Nephron (organoid): ENCODE results near the gene SHISA9.

ENCODE experiments used
- H3K27ac Mint-ChIP-seq, 3 experiments: 2 replicates each; pipeline ENCODE4 v1.8.0; 2020; ENCODE audit warnings: mixed read lengths in 3 of 3, mild to moderate bottlenecking in 2 of 3, moderate library complexity in 1 of 3
- H3K27me3 Mint-ChIP-seq: 2 replicates; pipeline ENCODE4 v1.8.0; 2021; ENCODE audit warnings: low read depth, mild to moderate bottlenecking, moderate library complexity, mixed read lengths
- H3K36me3 Mint-ChIP-seq: 2 replicates; pipeline ENCODE4 v1.8.0; 2020; ENCODE audit warnings: low read depth, mixed read lengths
- H3K4me1 Mint-ChIP-seq: 2 replicates; pipeline ENCODE4 v1.8.0; 2020; ENCODE audit warnings: mixed read lengths
- H3K4me3 Mint-ChIP-seq, 3 experiments: 2 replicates each; pipeline ENCODE4 v1.8.0; 2020; ENCODE audit warnings: mild to moderate bottlenecking in 3 of 3, mixed read lengths in 3 of 3, moderate library complexity in 2 of 3
- H3K9me3 Mint-ChIP-seq: 2 replicates; pipeline ENCODE4 v1.8.0; 2020; ENCODE audit warnings: mixed read lengths
- TF ChIP-seq, protein P1 (sequence below), 3 experiments: fragments of 200-600 bp; sonication (generic); IDR thresholded peaks; one replicate each; pipeline ENCODE4 v1.5.0; 2021; ENCODE audit warnings: antibody characterized with exemption in 3 of 3; ENCODE audit not compliant: unreplicated experiment in 3 of 3

SHISA9 gene

DNA sequence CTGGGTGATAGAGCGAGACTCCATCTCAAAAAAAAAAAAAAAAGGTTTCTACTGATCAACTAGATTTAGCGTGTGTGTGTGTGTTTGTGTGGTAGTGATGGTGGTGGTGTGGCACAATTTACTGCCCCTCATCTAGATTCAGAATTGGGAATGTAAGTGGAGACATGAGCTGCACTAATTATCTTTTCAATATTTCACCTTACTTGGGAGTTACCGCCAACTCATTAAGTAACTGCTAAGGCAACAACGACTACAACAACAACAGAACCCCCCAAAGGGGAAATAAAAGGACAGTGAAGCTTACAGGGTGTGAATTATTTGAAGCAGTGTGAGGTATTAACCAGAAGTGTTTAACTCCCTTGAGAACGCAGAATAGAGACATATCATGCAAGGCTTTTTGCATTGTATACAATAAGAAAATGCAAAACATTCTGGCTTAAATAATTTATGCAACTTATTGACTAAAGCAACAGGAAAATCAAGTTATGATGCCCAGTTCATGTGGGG is 180.5 kb downstream of the SHISA9 start:
- H3K9me3 Mint-ChIP-seq = peaks cover 12% of the 10 kb centered on the region
- peak overlapping the region in 1 of 3 experiments; percentile 47 for H3K27ac Mint-ChIP-seq
- no peaks in the 10 kb centered on the region for H3K36me3 Mint-ChIP-seq
- peaks cover 4% of the 10 kb centered on the region for H3K27me3 Mint-ChIP-seq
- H3K4me1 Mint-ChIP-seq = no peaks in the 10 kb centered on the region
- H3K4me3 Mint-ChIP-seq = no peak overlapping the region
- TF ChIP-seq, protein P1, sequence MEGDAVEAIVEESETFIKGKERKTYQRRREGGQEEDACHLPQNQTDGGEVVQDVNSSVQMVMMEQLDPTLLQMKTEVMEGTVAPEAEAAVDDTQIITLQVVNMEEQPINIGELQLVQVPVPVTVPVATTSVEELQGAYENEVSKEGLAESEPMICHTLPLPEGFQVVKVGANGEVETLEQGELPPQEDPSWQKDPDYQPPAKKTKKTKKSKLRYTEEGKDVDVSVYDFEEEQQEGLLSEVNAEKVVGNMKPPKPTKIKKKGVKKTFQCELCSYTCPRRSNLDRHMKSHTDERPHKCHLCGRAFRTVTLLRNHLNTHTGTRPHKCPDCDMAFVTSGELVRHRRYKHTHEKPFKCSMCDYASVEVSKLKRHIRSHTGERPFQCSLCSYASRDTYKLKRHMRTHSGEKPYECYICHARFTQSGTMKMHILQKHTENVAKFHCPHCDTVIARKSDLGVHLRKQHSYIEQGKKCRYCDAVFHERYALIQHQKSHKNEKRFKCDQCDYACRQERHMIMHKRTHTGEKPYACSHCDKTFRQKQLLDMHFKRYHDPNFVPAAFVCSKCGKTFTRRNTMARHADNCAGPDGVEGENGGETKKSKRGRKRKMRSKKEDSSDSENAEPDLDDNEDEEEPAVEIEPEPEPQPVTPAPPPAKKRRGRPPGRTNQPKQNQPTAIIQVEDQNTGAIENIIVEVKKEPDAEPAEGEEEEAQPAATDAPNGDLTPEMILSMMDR (IDR thresholded peaks at IDR 0.05; ENCODE audit: unreplicated experiment in 3 of 3) = no peak

DNA sequence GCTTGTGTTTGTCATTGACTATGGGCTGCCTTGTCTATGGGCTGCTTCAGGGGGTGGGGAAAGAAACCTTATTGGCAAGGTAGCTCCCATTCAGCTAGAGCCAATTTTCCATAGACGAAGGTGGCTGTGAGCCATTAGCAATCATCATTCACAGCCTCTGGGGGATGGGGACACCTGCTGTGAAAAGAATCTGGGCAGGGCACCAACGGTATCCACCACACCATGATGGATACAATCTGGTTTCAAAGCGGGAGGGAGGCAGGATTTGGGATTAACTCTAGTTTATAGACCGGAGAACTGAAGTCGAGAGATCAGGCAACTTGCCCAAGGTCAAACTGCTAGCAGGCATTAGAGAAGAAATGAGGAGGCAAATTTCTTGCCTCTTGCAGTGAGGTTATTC is 182.3 kb downstream of the SHISA9 start:
- peaks cover 19% of the 10 kb centered on the region for H3K9me3 Mint-ChIP-seq
- TF ChIP-seq, protein P1 (IDR thresholded peaks at IDR 0.05; ENCODE audit: unreplicated experiment in 3 of 3) = no peak
- H3K27me3 Mint-ChIP-seq = peaks cover 4% of the 10 kb centered on the region
- no peak overlapping the region for H3K4me3 Mint-ChIP-seq
- H3K27ac Mint-ChIP-seq = peak overlapping the region in 1 of 3 experiments; percentile 89
- no peaks in the 10 kb centered on the region for H3K36me3 Mint-ChIP-seq
- H3K4me1 Mint-ChIP-seq = no peaks in the 10 kb centered on the region

DNA sequence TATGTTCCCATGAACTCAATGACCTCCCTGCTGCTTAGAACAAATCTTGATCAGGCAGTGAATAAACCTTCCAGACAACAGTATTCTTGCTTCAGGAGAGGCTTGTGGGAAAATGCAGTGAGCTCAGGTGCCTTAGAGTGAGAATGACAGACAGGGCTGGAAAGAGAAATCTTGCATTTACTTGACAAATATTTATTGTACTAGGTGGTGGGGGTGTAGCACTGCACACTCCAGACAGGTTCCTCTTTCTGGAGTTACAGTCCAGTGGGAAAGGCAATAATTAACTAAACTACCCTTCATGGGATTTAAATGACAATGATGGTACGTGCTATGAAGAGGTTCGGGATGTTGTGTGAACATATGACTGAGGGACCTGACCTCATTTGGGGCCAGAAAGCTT is 182.9 kb downstream of the SHISA9 start:
- Mint-ChIP-seq H3K27ac (peak overlapping the region in 2 of 3 experiments; percentile 19 to 89), H3K9me3 (peaks cover 26% of the 10 kb centered on the region), H3K36me3 (no peaks in the 10 kb centered on the region), H3K4me1 (no peaks in the 10 kb centered on the region), H3K27me3 (peaks cover 4% of the 10 kb centered on the region), H3K4me3 (no peak overlapping the region)
- TF ChIP-seq, protein P1 (IDR thresholded peaks at IDR 0.05; ENCODE audit: unreplicated experiment in 3 of 3) = no peak

DNA sequence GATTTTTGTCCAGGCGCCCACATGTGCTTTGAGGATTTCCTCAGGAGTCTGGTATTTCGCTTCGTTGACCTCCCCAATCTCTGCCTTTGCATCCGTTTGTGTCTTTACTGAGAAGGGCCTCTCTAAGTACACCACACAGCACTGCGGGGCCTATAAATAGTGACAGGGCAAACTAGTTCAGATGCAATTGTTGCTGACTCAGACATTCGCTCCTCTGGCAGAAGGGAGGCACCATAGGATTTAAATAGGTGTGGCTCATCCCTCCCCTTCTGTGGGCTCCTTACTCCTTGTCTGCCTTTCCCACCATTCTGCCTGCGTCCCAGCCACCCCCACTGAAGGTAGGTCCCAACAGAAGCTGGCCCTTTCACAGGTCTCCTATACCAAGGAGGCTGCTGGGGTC is 192.3 kb downstream of the SHISA9 start:
- no peaks in the 10 kb centered on the region for H3K4me1 Mint-ChIP-seq
- H3K27me3 Mint-ChIP-seq = no peaks in the 10 kb centered on the region
- TF ChIP-seq, protein P1 (IDR thresholded peaks at IDR 0.05; ENCODE audit: unreplicated experiment in 3 of 3) = no peak
- H3K27ac Mint-ChIP-seq = peak overlapping the region in 2 of 3 experiments; percentile 17 to 43
- no peaks in the 10 kb centered on the region for H3K36me3 Mint-ChIP-seq
- no peak overlapping the region for H3K4me3 Mint-ChIP-seq
- H3K9me3 Mint-ChIP-seq = peaks cover 28% of the 10 kb centered on the region

DNA sequence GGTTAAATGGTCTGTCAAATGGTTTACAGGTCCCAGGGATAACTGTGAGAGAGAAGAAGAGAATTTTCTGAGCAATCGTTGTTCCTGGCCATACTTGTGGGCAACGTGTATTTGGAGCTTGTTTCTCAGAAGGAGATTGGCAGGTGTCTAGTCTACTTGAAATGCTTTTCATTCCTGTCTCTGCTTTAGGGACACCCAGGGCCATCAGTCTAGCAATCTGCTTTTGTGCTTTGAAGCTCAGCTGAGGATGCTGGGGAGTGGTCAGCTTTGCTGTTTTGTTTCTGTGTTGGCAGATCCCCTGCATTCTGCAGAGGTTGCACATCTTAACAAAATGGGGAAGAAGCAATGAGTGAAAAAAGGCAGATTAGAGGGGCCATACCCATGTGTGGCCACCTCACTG is 193.7 kb downstream of the SHISA9 start:
- TF ChIP-seq, protein P1 (IDR thresholded peaks at IDR 0.05; ENCODE audit: unreplicated experiment in 3 of 3) = no peak
- H3K4me3 Mint-ChIP-seq = no peak overlapping the region
- H3K27me3 Mint-ChIP-seq = peaks cover 5% of the 10 kb centered on the region
- H3K27ac Mint-ChIP-seq = no peak overlapping the region
- H3K9me3 Mint-ChIP-seq = peaks cover 15% of the 10 kb centered on the region
- no peaks in the 10 kb centered on the region for H3K4me1 Mint-ChIP-seq
- H3K36me3 Mint-ChIP-seq = no peaks in the 10 kb centered on the region

DNA sequence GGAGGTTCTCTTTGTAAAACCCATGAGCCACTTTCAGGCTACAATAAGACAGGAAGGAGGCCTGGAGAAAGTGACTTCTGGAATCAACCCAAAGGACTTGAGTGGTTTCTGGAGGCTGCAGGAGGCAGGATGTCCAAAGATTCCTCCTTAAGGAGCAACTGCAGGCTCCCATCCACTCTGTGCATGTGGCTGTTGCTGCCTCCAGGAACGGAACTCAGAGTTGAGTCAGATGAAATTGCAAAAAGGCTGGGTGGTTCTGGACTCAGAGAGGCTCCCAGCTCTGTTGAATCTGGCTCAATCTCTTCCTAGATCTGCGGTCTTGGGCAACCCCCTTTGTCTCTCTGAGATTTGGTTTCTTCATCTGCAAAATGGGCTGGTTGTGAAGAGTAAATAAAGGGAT is 197.1 kb downstream of the SHISA9 start:
- H3K4me1 Mint-ChIP-seq = no peaks in the 10 kb centered on the region
- no peak overlapping the region for H3K4me3 Mint-ChIP-seq
- H3K9me3 Mint-ChIP-seq = no peaks in the 10 kb centered on the region
- no peak overlapping the region for H3K27ac Mint-ChIP-seq
- peaks cover 9% of the 10 kb centered on the region for H3K27me3 Mint-ChIP-seq
- TF ChIP-seq, protein P1 (IDR thresholded peaks at IDR 0.05; ENCODE audit: unreplicated experiment in 3 of 3) = no peak
- no peaks in the 10 kb centered on the region for H3K36me3 Mint-ChIP-seq
